ENCODE measurements around the gene RNASE3.

DNA sequence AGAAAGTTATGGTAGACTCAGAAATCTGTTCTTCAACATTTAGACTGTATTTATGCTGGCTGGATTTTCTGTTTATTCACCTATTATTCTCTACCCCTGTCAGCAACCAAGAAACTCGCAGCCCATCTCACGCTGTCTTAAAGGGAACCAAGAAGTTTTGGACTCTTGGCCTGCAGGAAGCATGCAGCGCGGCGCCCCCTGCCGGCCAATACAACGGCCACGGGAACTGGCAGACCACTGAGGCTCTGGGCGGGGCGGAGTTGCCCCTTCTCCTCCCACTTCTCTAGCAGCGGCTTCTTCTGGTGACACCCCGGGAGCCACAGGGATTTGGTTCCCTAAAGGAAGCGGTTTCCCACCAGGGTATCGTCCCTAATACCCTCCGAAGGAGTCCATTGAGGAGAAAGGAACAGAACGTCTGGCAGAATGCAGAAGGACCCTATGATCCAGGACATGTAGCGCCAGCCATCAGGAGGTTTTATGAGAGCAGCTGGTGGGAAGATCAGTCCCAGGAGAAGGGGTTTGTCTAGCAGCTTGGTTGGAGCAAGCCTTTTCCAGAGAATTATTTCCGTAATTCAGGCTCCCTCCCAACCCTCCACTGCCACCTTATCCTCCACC lies 43.1 kb downstream of the RNASE3 start:
- TF ChIP-seq EZH2 (IDR thresholded peaks at IDR 0.05) (no peak), POLR2AphosphoS5 (IDR thresholded peaks at IDR 0.05; ENCODE audit: borderline replicate concordance, low read depth, low read length) (no peak), FOXP2 (optimal IDR thresholded peaks at IDR 0.05; ENCODE audit: control extremely low read depth, extremely low read length, insufficient read depth) (no peak)

Measured in SK-N-MC (cell line).